Breast epithelium (tissue), 4 donors: Measurements from ENCODE around the gene BORCS8. TPM values are rescaled to one million over a fixed set of nuclear protein-coding genes. Genes with fewer than 3 reads are reported as not detected.

Source experiments
- DNase-seq, 2 donors: peaks; one replicate each; pipeline ENCODE4 v3.0.0-alpha.2; 2019; ENCODE audit warnings: low spot score in 2 of 2
- H3K27ac ChIP-seq, 2 donors: fragments of 200-600 bp; sonication (generic) in 1 of 2; one replicate each; pipeline ENCODE4 v1.5.1; 2016 to 2019; ENCODE audit warnings: mild to moderate bottlenecking in 1 of 2
- H3K27me3 ChIP-seq, 2 donors: fragments of 200-600 bp; sonication (generic) in 1 of 2; one replicate each; pipeline versions ENCODE4 v1.5.1 to v1.6.0; 2017 to 2019; ENCODE audit warnings: control low read depth in 1 of 2, mild to moderate bottlenecking in 1 of 2
- H3K36me3 ChIP-seq: fragments of 200-600 bp; one replicate; pipeline ENCODE4 v1.5.1; 2019
- H3K4me1 ChIP-seq, 2 donors: fragments of 200-600 bp; sonication (generic); one replicate each; pipeline ENCODE4 v1.5.1; 2016 to 2019; ENCODE audit warnings: control low read depth in 1 of 2
- H3K4me3 ChIP-seq, 3 donors: fragments of 200-600 bp; sonication (generic); 1 replicate in 2 of 3; 2 replicates in 1 of 3; pipeline ENCODE4 v1.5.1; 2016 to 2019; ENCODE audit warnings: mild to moderate bottlenecking in 3 of 3, moderate library complexity in 2 of 3
- H3K9me3 ChIP-seq, 2 donors: fragments of 200-600 bp; sonication (generic) in 1 of 2; one replicate each; pipeline ENCODE4 v1.5.1; 2016 to 2019; ENCODE audit warnings: control low read depth in 1 of 2
- CTCF ChIP-seq, 3 donors: fragments of 450-650 bp; IDR thresholded peaks; one replicate each; pipeline ENCODE4 v1.5.1; 2016 to 2017; ENCODE audit warnings: antibody characterized with exemption in 3 of 3, mild to moderate bottlenecking in 3 of 3, moderate library complexity in 3 of 3
- POLR2A ChIP-seq: fragments of 450-650 bp; IDR thresholded peaks from one replicate; pipeline ENCODE4 v1.6.1; 2016; ENCODE audit warnings: antibody characterized with exemption, mild to moderate bottlenecking, moderate library complexity
- POLR2AphosphoS5 ChIP-seq, 3 donors: sonication (generic); formaldehyde crosslinking; IDR thresholded peaks; one replicate each; pipeline ENCODE4 v1.6.1; 2017; ENCODE audit warnings: antibody characterized with exemption in 3 of 3
- intact Hi-C: fragments of 100-400 bp; cut with DNase I; formaldehyde crosslinking; loops from one replicate; pipeline ENCODE4 v1.15.1; 2023; ENCODE audit warnings: low total_unique reads
- total RNA-seq, 3 donors: library from RNA; depleted of rRNA; stranded (reverse); fragments of >200 nt; gene quantifications; one replicate each; pipeline ENCODE4 v1.1.0, GENCODE V29; 2016

Gene BORCS8
- total RNA-seq, 3 donors from 2014 or later: 15.2 to 18.0 (median 16.7) TPM

GRCh38 chr19:19165396-19165795 lies 26.6 kb downstream of the BORCS8 start:
- intact Hi-C loops: no loop called here
- TF ChIP-seq CTCF (IDR thresholded peaks at IDR 0.05) (no peak), POLR2A (no peak), POLR2AphosphoS5 (IDR thresholded peaks at IDR 0.05) (no peak)
- Histone ChIP-seq H3K4me1 (no peaks in the 10 kb centered on the region), H3K9me3 (no peaks in the 10 kb centered on the region), H3K27me3 (no peaks in the 10 kb centered on the region), H3K4me3 (no peak overlapping the region), H3K27ac (no peak overlapping the region), H3K36me3 (no peaks in the 10 kb centered on the region)
- DNase-seq: no peak

GRCh38 chr19:19162495-19162894 lies 29.5 kb downstream of the BORCS8 start:
- no peaks in the 10 kb centered on the region for H3K4me1 ChIP-seq
- DNase-seq: no peak
- no peak overlapping the region for H3K27ac ChIP-seq
- no peaks in the 10 kb centered on the region for H3K36me3 ChIP-seq
- no peaks in the 10 kb centered on the region for H3K9me3 ChIP-seq
- no peaks in the 10 kb centered on the region for H3K27me3 ChIP-seq
- TF ChIP-seq POLR2A: no peak
- no peak for TF ChIP-seq CTCF (IDR thresholded peaks at IDR 0.05)
- TF ChIP-seq POLR2AphosphoS5 (IDR thresholded peaks at IDR 0.05): no peak
- intact Hi-C loops: no loop called here
- no peak overlapping the region for H3K4me3 ChIP-seq

GRCh38 chr19:19160461-19161035 lies 31.4 kb downstream of the BORCS8 start:
- Histone ChIP-seq H3K36me3 (no peaks in the 10 kb centered on the region), H3K27me3 (no peaks in the 10 kb centered on the region), H3K4me3 (no peak overlapping the region), H3K9me3 (no peaks in the 10 kb centered on the region), H3K4me1 (no peaks in the 10 kb centered on the region), H3K27ac (no peak overlapping the region)
- DNase-seq: no peak
- TF ChIP-seq POLR2AphosphoS5 (IDR thresholded peaks at IDR 0.05) (no peak), POLR2A (no peak), CTCF (IDR thresholded peaks at IDR 0.05) (no peak)
- intact Hi-C loops: no loop called here

- H3K9me3 ChIP-seq: no peaks in the 10 kb centered on the region
- H3K27ac ChIP-seq: no peak overlapping the region
- H3K4me1 ChIP-seq: no peaks in the 10 kb centered on the region
- DNase-seq: no peak
- TF ChIP-seq POLR2AphosphoS5 (IDR thresholded peaks at IDR 0.05): no peak
- TF ChIP-seq CTCF (IDR thresholded peaks at IDR 0.05): no peak
- no peak for TF ChIP-seq POLR2A
- H3K4me3 ChIP-seq: no peak overlapping the region
- H3K27me3 ChIP-seq: no peaks in the 10 kb centered on the region
- no peaks in the 10 kb centered on the region for H3K36me3 ChIP-seq
- intact Hi-C loops: no loop called here
Measured at GRCh38 chr19:19159534-19159933, 32.4 kb downstream of the BORCS8 start.

- H3K27ac ChIP-seq: no peak overlapping the region
- H3K4me1 ChIP-seq: no peaks in the 10 kb centered on the region
- H3K27me3 ChIP-seq: no peaks in the 10 kb centered on the region
- no peak overlapping the region for H3K4me3 ChIP-seq
- TF ChIP-seq CTCF (IDR thresholded peaks at IDR 0.05): no peak
- TF ChIP-seq POLR2AphosphoS5 (IDR thresholded peaks at IDR 0.05): no peak
- no peak for TF ChIP-seq POLR2A
- H3K9me3 ChIP-seq: no peaks in the 10 kb centered on the region
- no peak for DNase-seq
- H3K36me3 ChIP-seq: no peaks in the 10 kb centered on the region
- intact Hi-C loops: no loop called here
Measured at GRCh38 chr19:19157808-19158207, 34.1 kb downstream of the BORCS8 start.
